ENCODE results near the gene USP7.

DNA sequence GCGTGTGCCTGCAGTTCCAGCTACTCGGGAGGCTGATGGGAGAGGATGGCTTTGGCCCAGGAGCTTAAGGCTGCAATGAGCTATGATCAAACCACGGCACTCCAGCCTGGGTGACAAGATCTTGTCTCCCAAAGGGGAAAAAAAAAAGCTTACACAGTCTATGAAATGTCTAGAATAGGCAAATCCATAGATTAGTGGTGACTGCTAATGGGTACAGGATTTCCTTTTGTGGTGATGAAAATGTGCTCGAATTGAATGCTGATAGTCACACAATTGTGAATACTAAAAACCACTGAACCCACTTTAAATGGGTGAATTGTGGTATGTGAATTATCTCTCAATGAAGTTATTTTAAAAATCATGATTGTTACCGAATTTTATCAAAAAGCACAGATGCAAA lies 14.9 kb downstream of the USP7 start:
- TF ChIP-seq, protein P1, sequence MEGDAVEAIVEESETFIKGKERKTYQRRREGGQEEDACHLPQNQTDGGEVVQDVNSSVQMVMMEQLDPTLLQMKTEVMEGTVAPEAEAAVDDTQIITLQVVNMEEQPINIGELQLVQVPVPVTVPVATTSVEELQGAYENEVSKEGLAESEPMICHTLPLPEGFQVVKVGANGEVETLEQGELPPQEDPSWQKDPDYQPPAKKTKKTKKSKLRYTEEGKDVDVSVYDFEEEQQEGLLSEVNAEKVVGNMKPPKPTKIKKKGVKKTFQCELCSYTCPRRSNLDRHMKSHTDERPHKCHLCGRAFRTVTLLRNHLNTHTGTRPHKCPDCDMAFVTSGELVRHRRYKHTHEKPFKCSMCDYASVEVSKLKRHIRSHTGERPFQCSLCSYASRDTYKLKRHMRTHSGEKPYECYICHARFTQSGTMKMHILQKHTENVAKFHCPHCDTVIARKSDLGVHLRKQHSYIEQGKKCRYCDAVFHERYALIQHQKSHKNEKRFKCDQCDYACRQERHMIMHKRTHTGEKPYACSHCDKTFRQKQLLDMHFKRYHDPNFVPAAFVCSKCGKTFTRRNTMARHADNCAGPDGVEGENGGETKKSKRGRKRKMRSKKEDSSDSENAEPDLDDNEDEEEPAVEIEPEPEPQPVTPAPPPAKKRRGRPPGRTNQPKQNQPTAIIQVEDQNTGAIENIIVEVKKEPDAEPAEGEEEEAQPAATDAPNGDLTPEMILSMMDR (IDR thresholded peaks at IDR 0.05), result no peak
- no peak for TF ChIP-seq POLR2A (IDR thresholded peaks at IDR 0.05)
- TF ChIP-seq POLR2AphosphoS5 (IDR thresholded peaks at IDR 0.05), result no peak

Measured in prostate gland (tissue), 2 donors.